NOMO-1 treated with DMSO at 0.1 percent for 48 hours (cell line): ENCODE measurements around the gene POLR2J.
"Not testable (repeated sequence)": the region's sequence is repeated elsewhere in the genome, so short reads cannot be mapped to it uniquely, and the experiment has no call there.

Experiments
- DNase-seq: peaks from one replicate; lab custom pipeline; 2025; ENCODE audit not compliant: unreplicated experiment; lab: John Stamatoyannopoulos, UW

POLR2J gene

DNA sequence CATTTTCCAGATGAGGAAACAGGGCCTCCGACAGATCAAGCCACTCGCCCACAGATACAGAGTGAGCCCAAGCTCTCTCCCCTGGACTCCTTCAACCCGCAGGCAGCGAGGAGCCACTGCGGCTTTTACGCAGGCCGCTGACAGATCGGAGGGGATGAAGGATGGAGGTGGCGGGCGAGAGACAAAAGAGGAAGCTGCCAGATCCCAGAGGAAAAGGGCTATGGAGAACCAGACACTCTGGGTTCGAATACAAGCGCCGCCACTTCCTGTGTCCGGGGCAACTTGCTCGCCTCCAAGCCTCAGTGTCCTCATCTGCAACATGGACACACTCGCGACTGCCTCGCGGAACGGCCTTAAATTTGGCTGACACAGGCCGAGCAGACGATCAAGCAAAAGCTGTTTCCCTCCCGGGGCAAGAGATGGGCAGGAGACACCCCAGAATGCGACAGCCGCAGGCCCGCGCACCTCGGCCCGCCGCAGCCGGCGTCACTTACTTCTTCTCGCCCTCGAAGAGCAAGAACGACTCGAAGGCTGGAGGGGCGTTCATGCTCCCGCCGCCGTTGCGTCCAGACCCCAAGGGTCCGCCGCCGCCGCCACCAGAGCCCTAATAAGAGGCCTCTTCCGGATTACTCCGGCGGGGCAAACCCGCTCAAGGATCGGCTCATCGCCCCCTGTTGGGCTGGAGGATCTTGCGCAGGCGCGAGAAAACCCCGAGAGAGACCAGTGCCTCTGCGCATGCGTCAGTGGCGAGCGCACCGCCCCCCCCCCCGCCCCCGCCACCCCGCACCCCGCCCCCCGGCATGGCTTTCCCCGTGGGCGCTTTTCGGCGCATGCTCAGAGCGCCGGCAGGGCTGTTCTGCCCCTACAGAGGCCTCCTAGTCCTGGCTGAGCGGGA is at the start of gene POLR2J:
TSS of gene POLR2J (minus strand) at position 609 of the 895 bp plus-strand sequence. CDS start at position 547, 62 bp downstream.
- not testable (repeated sequence) for DNase-seq

DNA sequence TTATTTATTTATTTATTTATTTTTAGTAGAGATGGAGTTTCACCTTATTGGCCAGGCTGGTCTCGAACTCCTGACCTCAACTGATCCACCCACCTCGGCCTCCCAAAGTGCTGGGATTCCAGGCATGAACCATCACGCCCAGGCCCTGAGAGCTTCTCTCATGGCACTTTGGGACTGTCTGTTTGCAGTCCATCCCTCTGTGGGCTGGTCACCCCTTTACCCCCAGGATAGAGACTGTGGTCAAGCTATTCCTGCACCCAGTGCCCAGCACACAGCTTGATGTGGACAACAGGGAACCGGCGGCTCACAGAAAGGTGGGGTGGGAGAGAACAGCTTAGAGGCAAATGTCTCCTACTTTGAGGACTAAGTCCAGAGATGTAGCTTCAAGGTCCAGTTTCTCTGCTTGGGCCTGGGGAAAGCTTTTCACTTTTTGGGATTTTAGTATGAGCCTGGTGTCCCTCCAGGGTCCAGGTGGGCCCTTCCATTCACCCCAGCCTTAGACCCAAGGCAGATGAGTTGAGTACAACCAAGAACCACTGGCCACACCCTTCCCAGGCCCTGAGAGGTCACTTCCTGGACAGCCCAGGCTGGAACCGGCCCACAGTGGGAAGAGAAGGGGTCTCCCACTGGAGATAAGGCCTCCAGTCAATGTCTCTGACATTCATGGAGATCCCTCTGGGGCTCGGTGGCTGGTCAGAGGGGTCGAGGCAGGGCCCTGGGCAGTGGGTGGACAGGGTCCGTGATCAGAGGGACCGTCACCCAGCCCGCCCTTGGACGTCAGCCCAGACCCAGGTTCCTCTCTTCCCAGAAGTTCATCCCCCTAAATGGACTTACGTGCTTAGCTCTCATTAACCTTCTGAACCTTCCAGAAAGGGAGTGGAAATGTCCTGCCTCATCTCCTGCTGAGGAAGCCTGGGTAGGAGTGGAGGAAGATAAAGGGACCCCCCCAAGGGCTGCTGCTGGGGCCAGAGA is 49.4 kb upstream of the POLR2J start:
- DNase-seq, result not testable (repeated sequence)

DNA sequence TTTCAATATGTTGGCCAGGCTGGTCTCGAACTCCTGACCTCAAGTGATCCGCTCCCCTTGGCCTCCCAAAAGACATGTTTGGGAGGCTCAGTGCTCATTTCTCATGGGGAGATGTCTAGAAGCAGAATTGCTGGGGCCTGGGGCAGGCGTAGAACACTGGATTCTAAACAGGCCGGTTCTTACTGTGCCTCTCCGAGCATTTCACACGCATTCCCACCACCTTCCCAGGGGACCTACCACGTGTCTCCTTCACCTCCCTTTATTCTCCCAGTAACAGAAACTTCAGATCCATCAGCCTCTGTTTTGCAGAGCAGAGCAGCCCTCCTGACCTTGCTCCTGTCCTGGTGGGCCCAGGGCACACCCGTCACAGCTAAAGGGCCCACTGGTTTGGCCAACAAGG is 48.5 kb upstream of the POLR2J start:
- not testable (repeated sequence) for DNase-seq

DNA sequence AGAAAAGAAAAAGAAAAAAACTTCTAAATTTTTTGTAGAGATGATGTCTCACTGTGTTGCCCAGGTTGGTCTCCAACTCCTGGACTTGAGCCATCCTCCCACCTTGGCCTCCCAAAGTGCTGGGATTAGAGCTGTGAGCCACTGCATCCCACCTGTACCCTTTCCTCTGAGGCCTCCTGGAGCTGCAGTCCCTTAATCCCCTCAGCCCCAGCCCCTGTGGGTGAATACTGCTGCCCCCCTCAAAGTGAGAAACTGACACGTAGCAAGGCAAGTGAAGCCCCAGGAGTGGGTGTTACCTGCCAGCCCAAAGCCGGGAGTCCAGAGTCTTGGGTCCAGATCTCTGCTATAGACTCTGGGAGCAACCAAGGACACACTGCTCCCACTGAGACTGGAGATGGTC is 46.1 kb upstream of the POLR2J start:
- not testable (repeated sequence) for DNase-seq

DNA sequence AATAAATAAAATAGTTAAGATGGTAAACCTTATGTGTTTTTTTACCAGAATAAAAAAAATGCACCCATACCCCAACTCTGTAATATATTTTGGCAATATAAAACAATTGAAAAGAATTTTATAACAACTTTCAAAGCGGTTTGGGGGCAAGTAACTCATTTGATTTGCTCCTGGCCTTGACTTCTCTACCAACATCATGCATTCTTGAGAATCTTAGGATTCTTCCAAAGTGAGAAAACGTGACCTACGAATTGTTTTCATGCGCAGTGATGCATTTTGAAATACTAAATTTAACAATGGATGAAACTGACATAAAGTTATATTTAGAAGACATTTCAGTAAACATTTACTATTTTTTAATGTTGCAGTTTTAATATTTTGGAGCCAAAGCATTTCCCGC is 42.1 kb upstream of the POLR2J start:
- DNase-seq, result not testable (repeated sequence)

DNA sequence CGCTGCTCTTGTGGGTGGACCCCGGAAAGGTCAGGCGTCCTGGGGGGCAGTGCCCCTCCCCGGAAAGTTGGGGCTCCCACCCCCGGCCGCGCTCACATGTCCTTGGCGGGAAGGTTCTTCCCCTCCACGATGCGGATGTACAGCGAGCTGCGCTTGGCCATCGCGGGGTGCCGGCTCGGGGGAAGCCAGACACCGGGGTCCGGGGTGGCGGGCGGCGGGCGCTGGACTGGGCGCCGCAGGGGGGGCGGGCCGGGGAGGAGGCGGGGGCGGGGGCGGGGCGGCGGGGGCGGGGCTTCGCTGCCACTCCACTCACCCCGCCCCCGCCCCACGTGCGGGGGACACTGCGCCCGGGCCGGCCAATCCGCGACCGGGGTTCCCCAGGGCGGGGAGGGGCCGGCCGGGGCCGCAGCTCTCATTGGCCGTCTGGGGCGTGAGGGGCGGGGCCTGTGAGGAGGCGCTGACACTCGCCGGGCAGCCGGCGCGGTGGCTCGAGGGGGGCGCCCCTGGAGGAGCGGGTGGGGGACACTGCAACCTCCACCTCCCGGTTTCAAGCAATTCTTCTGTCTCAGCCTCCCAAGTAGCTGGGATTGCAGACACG is 38.9 kb upstream of the POLR2J start, which contains the start of gene RASA4B:
TSS of gene RASA4B (minus strand) at position 228 of the 598 bp plus-strand sequence. CDS start at position 161, 67 bp downstream.
- DNase-seq, result not testable (repeated sequence)

DNA sequence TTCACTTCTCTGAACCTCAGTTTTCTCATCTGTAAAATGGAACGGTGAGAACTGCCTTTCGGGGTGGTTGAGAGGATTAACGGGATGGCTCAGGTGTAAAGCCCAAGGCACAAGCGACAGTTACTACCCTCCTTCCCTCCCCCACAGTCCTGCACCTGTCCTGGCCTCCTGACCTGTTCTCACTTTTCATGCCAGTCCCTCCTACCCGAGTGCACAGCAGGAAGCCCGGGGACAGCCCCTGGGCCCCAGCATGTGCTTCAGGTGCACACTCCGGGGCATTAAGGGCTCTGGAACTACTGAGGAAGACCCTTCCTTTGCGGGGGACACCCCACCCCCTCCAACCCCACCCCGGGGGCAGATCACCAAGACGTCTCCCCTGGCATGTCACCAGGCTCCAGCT is 38.2 kb upstream of the POLR2J start:
- DNase-seq, result not testable (repeated sequence)

DNA sequence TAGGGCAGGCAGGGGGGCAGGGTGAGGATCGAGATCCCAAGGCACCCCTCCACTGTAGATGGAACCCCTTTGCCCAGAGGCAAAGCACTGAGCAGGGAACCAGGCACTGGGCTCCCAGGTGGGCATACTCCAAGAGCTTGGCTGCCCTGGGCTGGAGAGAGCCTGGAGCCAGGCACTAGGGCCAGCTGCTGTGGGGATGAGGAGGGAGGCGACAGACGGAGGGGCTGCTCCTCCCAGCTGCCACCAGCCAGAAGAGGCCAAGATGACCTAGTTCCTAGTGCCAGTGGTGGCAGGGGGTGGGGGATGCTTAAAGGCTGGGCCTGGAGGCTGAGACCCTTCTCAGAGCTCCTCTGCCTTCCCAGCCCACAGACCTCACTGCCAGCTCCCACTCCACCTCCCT is 37.2 kb upstream of the POLR2J start:
- DNase-seq, result not testable (repeated sequence)

DNA sequence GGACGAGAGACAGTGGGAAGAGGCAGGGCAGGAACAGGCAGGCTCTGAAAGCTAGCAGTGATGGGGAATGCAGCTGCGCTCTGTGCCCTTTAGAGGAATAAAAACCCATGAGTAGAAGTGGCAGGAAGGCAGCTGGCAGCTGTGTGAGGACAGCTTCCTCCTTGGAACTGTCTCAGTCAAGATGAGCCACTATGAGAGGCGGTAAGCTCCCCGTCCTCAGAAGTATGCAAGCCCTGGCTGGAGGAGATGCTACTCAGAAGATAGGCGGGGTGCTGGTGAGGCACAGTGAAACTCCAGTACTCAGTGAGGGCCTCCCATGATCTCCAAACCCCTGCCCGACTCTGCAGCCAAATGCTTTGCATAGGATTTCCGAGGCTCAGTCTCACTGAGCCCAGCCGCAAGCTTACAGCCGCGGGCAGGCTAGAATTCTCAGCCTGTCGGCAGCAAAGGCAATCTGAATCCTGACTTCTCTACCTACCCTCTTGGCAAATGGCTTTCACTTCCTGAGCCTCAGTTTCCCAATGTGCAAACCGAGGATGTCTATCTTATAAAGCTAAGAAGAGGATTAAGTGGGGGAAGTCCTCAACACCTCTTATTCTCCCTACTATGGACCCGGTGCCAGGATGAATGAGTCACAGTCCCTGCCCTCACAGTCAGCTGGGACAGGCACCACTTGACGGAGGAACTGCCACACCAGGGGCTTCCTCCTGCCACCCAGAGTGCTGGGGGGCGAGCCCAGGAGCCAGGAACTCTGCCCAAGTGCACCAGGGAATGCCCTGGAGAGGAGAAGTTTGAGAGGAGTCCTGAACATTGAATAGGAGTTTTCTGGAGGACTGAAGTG is 36.4 kb upstream of the POLR2J start:
- DNase-seq, result not testable (repeated sequence)

DNA sequence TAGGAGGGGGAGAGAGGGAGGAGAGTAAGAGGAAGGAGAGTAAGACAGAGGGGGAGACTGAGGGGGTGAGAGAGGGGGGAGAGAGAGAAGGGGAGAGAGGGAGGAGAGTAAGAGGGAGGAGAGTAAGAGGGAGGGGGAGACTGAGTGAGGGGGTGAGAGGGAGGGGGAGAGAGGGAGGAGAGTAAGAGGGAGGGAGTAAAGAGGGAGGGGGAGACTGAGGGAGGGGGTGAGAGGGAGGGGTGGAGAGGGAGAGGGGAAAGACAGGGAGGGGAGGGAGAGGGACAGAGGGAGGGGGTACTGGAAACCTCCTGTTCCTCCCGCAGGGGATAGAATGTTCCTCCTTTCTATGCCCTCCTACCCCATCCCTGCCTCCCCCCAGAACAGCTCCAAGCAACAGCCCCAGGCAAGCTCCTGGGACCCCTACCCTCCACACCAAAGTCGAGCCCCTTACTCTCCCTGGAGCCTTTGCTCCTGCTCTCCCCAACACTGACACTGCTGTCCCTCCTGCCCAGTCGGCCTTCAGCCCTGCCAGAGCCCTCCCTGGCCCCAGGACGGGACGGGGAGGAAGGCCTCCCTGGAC is 34.0 kb upstream of the POLR2J start:
- not testable (repeated sequence) for DNase-seq

DNA sequence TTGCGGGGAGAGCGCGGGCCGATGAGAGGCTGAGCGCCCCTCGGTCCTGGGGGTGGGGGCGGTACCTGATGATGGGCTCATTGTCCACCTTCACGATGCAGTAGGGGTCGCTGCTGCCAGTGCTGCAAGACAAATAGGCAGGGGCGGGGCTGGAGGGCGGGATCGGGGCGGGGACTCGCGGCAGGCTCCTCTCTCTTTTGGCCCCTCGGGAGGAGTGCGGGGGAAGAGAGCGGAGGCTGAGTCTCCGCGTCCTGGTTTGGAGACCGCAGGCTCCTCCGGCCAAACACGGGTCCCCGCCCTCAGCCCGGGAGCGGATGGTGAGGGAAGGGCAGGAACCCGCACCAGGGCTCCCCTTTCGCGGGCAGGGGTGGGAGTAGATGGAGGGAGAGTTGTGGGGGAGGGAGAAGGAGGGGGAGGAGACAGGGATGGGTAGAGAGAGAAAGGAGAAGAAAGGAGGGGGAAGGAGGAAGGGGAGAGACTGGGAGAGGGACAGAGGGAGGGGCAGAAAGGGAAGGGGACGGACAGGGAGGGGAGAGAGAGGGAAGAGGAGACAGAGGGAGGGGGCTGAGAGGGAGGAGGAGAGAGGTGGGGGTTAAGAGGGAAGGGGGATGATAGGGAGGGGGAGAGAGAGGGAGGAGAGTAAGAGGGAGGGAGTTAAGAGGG is 33.3 kb upstream of the POLR2J start:
- not testable (repeated sequence) for DNase-seq

DNA sequence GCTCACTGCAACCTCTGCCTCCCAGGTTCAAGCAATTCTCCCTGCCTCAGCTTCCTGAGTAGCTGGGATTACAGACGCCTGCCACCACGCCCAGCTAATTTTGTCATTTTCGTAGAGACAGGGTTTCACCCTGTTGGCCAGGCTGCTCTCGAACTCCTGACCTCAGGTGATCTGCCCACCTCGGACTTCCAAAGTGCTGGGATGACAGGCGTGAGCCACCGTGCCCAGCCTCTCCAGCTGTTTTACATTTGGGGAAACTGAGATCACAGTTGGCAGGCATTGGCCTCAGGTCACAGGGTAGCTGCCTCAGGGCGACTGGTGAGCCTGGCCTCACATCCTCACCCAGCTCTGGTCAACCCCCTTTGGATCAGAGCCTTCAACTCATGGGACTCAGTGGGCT is 31.9 kb upstream of the POLR2J start:
- not testable (repeated sequence) for DNase-seq

DNA sequence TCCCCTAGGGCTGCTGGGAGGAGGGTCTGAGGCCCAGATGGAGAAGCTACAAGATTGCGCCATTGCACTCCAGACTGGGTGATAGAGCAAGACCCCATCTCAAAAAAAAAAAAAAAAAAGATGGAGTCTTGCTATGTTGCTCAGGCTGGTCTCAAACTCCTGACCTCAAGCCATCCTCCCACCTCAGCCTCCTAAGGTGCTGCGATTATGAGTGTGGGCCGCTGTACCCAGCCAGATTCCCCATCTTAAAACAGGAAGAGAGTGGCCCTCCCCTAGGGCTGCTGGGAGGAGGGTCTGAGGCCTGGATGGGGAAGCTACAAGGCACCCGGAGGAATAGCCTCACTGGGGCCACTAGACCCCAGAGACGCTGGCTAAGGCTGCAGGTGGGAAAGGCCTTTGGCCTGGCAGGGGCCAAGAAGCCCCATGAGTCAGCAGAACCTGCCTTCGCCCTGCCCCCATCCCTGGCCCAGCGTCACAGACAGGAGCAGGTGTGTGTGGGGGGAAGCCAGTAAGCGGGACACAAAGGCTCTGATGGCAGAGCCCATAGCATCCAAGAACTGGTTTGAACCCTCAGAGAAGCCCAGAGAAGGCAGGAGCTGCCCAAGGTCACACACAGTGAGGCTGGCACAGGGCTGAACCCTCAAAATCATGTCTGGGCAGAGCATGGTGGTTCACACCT is 28.8 kb upstream of the POLR2J start:
- DNase-seq, result not testable (repeated sequence)

DNA sequence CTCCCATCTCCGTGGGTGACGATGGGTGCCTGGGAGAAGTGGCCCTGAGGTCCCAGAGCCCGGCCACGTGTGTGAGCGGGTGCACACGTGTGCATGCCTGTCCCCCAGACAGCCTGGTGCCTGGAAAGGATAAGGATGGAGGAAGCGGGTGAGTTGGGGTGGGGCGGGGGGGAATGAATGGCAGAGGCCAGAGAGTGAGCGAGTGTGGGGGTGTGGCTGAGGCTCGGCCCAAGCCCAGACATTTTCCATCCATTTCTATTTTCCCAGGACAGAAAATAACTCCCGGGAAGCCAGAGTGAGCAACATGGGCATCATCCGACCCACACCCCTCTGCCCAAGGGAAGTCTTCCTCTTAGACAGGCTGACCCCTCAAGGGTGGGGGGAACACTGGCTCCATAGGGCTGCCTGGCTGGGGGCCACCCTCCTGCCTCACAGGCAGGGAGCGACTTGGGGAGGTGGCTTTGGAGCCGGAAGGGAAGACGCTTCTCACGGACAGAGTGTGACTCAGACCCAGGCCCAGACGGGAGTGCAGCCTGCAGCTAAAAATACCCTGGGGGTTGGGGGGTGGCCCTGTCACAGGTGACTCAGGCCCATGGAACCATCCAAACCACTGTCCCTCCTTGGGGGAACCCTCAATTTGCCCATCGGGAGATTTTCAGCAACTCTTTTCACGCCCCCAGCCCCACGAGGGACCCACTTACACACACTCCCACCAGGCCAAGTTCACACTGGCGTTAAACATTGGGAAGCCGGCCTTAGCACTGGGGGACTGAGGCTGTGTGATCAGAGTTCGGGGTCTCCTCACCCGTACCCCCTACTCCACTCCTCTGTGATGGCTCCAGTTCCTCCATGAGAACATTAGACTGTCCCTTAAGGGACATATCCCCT is 26.8 kb upstream of the POLR2J start:
- not testable (repeated sequence) for DNase-seq

DNA sequence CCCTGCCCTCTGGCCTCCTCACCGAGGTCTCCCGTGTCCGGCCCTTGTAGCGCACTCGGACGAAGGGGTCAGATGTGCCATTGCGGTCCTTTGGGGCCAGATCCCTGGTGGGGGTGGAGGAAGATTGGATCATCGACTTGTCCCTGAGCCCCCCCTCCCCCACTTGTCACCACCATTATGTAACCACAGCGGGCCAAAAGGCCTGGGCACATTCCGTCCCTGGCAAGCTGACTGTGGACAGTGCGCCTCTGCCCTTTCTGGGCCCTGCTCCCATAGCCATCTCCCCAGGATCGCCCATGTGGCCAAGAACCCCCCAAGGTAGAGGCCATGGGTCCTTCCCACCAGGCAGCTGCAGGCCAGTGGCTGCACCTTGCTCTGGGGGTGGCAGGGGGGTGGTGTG is 24.4 kb upstream of the POLR2J start:
- not testable (repeated sequence) for DNase-seq

DNA sequence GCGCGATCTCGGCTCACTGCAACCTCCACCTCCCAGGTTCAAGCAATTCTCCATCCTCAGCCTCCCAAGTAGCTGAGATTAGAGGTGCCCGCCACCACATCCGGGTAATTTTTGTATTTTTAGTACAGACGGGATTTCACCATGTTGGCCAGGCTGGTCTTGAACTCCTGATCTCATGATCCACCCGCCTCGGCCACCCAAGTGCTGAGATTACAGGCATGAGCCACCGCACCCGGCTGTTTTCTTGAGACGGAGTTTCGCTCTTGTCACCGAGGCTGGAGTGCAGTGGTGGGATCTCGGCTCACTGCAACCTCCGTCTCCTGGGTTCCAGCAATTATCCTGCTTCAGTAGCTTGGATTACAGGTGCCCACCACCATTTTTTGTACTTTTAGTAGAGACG is 19.6 kb upstream of the POLR2J start:
- not testable (repeated sequence) for DNase-seq

DNA sequence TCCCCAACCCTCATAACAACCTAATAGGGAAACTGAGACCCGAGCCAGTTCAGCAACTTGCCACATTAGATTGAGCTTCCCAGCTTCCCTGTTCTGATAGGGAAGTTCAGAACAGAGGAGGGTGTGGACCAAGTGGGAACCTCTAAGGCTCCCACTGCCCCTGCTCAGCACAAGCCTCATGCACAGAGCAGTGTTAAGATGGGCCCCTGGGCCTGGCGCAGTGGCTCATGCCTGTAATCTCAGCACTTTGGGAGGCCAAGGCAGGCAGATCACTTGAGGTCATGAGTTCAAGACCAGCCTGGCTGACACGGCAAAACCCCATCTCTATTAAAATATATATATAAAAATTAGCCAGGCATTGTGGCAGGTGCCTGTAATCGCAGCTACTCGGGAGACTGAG is 18.6 kb upstream of the POLR2J start:
- DNase-seq, result not testable (repeated sequence)

DNA sequence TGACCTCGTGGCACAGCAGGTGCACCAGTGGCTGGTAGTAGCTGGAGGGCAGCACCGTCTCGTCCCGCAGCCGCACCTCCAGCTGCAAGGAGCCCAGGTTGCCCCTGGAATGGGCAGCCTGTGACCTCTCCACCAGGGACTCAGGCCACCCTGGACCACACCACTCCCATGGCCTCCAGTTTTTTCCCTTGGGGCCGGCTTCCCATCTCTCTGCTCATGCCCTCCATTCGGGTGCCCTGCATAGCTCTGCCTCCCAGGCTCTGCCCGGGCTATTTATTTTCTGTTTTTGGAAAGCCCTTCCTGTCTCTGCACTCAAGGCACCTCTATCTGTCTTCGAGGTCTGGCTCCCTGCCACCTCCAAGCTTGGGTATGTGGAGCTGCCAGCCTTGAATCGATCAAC is 18.1 kb upstream of the POLR2J start:
- not testable (repeated sequence) for DNase-seq
